ENCODE results near the gene MYZAP.

MYZAP gene

GRCh38 chr15:57690341-57690966, 98.8 kb downstream of the MYZAP start:
- no peaks in the 10 kb centered on the region for H3K79me2 ChIP-seq (ENCODE audit: insufficient read depth, low read length)
- peaks cover 12% of the 10 kb centered on the region for H3K4me1 ChIP-seq (ENCODE audit: insufficient read depth, low read length, poor library complexity, severe bottlenecking)
- no peak for TF ChIP-seq EZH2phosphoT487 (IDR thresholded peaks at IDR 0.05; ENCODE audit: borderline replicate concordance)
- no peak for TF ChIP-seq CTCF (conservative IDR thresholded peaks at IDR 0.05; ENCODE audit: low read length)
- no peaks in the 10 kb centered on the region for H3K9me3 ChIP-seq (ENCODE audit: insufficient read depth, low read depth, low read length)
- no peaks in the 10 kb centered on the region for H3K36me3 ChIP-seq (ENCODE audit: insufficient read depth, low read length)
- no peak overlapping the region for H2AFZ ChIP-seq (ENCODE audit: low read length)
- H3K4me2 ChIP-seq (ENCODE audit: low read depth, low read length, poor library complexity, severe bottlenecking), result no peak overlapping the region
- H4K20me1 ChIP-seq (ENCODE audit: insufficient read depth, low read length, poor library complexity, severe bottlenecking), result no peaks in the 10 kb centered on the region
- no peaks in the 10 kb centered on the region for H3K9me2 ChIP-seq (replicated peaks; ENCODE audit: low read depth, low read length)
- no peak overlapping the region for H3K9ac ChIP-seq (ENCODE audit: low read depth, low read length, poor library complexity, severe bottlenecking)
- H3K4me3 ChIP-seq (ENCODE audit: low read length, poor library complexity, severe bottlenecking), result no peak overlapping the region
- H3F3A ChIP-seq (ENCODE audit: low read depth), result no peaks in the 10 kb centered on the region
- peaks cover 11% of the 10 kb centered on the region for H3K27me3 ChIP-seq (ENCODE audit: insufficient read depth, low read length, poor library complexity, severe bottlenecking)

GRCh38 chr15:57691082-57691481, 99.4 kb downstream of the MYZAP start:
- H3K36me3 ChIP-seq (ENCODE audit: insufficient read depth, low read length), result no peaks in the 10 kb centered on the region
- H3F3A ChIP-seq (ENCODE audit: low read depth), result no peaks in the 10 kb centered on the region
- H3K4me1 ChIP-seq (ENCODE audit: insufficient read depth, low read length, poor library complexity, severe bottlenecking), result peaks cover 12% of the 10 kb centered on the region
- no peaks in the 10 kb centered on the region for H4K20me1 ChIP-seq (ENCODE audit: insufficient read depth, low read length, poor library complexity, severe bottlenecking)
- H3K79me2 ChIP-seq (ENCODE audit: insufficient read depth, low read length), result no peaks in the 10 kb centered on the region
- no peaks in the 10 kb centered on the region for H3K9me3 ChIP-seq (ENCODE audit: insufficient read depth, low read depth, low read length)
- no peak overlapping the region for H3K4me3 ChIP-seq (ENCODE audit: low read length, poor library complexity, severe bottlenecking)
- no peaks in the 10 kb centered on the region for H3K9me2 ChIP-seq (replicated peaks; ENCODE audit: low read depth, low read length)
- H3K27me3 ChIP-seq (ENCODE audit: insufficient read depth, low read length, poor library complexity, severe bottlenecking), result peaks cover 15% of the 10 kb centered on the region
- H2AFZ ChIP-seq (ENCODE audit: low read length), result no peak overlapping the region
- H3K4me2 ChIP-seq (ENCODE audit: low read depth, low read length, poor library complexity, severe bottlenecking), result no peak overlapping the region
- TF ChIP-seq CTCF (conservative IDR thresholded peaks at IDR 0.05; ENCODE audit: low read length) (no peak), EZH2phosphoT487 (IDR thresholded peaks at IDR 0.05; ENCODE audit: borderline replicate concordance) (no peak)
- H3K9ac ChIP-seq (ENCODE audit: low read depth, low read length, poor library complexity, severe bottlenecking), result no peak overlapping the region

- Histone ChIP-seq H3K36me3 (ENCODE audit: insufficient read depth, low read length) (no peaks in the 10 kb centered on the region), H4K20me1 (ENCODE audit: insufficient read depth, low read length, poor library complexity, severe bottlenecking) (no peaks in the 10 kb centered on the region), H2AFZ (ENCODE audit: low read length) (no peak overlapping the region), H3K4me3 (ENCODE audit: low read length, poor library complexity, severe bottlenecking) (no peak overlapping the region), H3K9me3 (ENCODE audit: insufficient read depth, low read depth, low read length) (no peaks in the 10 kb centered on the region), H3F3A (ENCODE audit: low read depth) (no peaks in the 10 kb centered on the region), H3K9me2 (replicated peaks; ENCODE audit: low read depth, low read length) (no peaks in the 10 kb centered on the region), H3K27me3 (ENCODE audit: insufficient read depth, low read length, poor library complexity, severe bottlenecking) (peaks cover 31% of the 10 kb centered on the region), H3K79me2 (ENCODE audit: insufficient read depth, low read length) (no peaks in the 10 kb centered on the region), H3K9ac (ENCODE audit: low read depth, low read length, poor library complexity, severe bottlenecking) (no peak overlapping the region), H3K4me1 (ENCODE audit: insufficient read depth, low read length, poor library complexity, severe bottlenecking) (peaks cover 12% of the 10 kb centered on the region), H3K4me2 (ENCODE audit: low read depth, low read length, poor library complexity, severe bottlenecking) (no peak overlapping the region)
- TF ChIP-seq CTCF (conservative IDR thresholded peaks at IDR 0.05; ENCODE audit: low read length), result no peak
- TF ChIP-seq EZH2phosphoT487 (IDR thresholded peaks at IDR 0.05; ENCODE audit: borderline replicate concordance), result no peak
Measured at GRCh38 chr15:57692709-57693108, 101.0 kb downstream of the MYZAP start.

Data from Loucy (cell line).